Activated T-cell treated with anti-CD3 and anti-CD28 coated beads for 4 hours (primary cell): ENCODE results near the gene MRPL23.

ENCODE experiments used
- DNase-seq: peaks from one replicate; pipeline ENCODE4 v3.0.0-alpha.2; 2020

Gene MRPL23

GRCh38 chr11:1998290-1998689 is 51.2 kb downstream of the MRPL23 start:
- no peak for DNase-seq

- DNase-seq, result no peak
Observed at GRCh38 chr11:1998861-1999260, 51.7 kb downstream of the MRPL23 start.

DNA sequence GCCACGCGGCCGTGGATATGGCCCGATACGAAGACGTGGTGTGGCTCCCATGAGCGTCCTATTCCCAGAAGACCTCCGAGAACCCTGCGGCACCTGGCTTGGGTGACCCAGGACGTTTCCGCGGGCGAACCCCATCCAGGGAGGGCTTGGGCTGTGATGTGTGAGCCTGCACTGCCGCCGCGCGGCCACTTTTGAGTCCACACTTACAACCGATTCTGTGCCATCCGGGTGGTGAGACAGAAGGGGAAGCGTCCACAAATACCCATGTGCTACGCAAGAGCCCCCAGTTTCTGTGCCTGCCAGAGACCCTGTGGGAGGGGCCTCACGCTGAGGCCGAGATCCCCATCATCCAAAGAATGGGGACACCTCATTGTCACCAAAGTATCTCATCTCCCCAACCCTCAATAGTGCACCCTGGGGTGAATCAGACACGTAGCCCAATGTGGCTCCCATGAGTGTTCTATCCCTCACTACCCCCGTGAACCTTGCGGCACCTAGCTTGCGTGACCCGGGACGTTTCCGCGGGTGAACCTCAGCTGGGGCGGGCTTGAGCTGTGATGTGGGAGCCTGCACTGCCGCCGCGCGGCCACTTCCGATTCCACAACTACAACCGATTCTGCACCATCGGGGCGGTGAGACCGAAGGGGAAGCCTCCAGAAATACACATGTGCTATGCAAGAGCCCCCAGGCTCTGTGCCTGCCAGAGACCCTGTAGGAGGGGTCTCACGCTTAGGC is 55.1 kb downstream of the MRPL23 start:
- DNase-seq, result no peak

DNA sequence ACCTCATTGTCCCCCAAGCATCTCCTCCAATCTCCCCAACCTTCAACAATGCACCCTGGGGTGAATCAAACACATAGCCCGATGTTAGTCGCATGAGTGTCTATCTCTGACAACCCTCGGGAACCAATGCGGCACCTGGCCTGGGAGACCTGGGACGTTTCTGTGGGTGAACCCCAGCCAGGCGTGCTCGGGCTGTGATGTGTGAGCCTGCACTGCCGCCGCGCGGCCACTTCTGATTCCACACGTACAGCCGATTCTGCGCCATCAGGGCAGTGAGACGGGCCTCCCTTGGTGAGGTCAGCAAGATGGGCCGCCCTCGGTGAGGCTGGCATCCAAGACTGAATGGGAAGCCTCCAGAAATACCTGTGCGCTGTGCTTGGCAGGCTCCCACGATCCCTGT is 55.7 kb downstream of the MRPL23 start:
- no peak for DNase-seq

GRCh38 chr11:2004466-2004865 is 57.3 kb downstream of the MRPL23 start:
- no peak for DNase-seq
